B cell (primary cell): ENCODE results near the gene CREB5. TPM values are rescaled to one million over a fixed set of nuclear protein-coding genes. Genes with fewer than 3 reads are reported as not detected.

Source experiments
- ATAC-seq: fragments of 200-7000 bp; cut with Tn5 transposase; one replicate; pipeline ENCODE4 v1.10.0; 2021; ENCODE audit warnings: low read depth, mild to moderate bottlenecking, moderate number of reproducible peaks, moderate library complexity
- CTCF ChIA-PET: fragments of 350-600 bp; sonication (Branson Sonifier 250); formaldehyde crosslinking; loops from one replicate; lab custom pipeline; 2021; ENCODE audit warnings: antibody characterized with exemption, inconsistent platforms; lab: Charles Lee
- POLR2A ChIA-PET: fragments of 350-600 bp; sonication (Branson Sonifier 250); formaldehyde crosslinking; loops from one replicate; lab custom pipeline; 2021; ENCODE audit warnings: antibody characterized with exemption; lab: Charles Lee
- DNase-seq: peaks from one replicate; pipeline ENCODE4 v3.0.0; 2013
- H2AFZ ChIP-seq: 2 replicates; pipeline ENCODE4 v1.6.1; 2012; ENCODE audit warnings: mild to moderate bottlenecking, low read depth, low read length; ENCODE audit not compliant: insufficient read depth, poor library complexity, severe bottlenecking
- H3K27ac ChIP-seq, 2 donors: 1 replicate in 1 of 2; 2 replicates in 1 of 2; pipeline ENCODE4 v1.5.1; 2012 to 2013; ENCODE audit warnings: low read length in 2 of 2, mild to moderate bottlenecking in 2 of 2, moderate library complexity in 1 of 2
- H3K27me3 ChIP-seq, 4 experiments: fragments of 200-600 bp in 1 of 4; sonication (generic) in 1 of 4; replicated peaks in 1 of 4; 1 replicate in 2 of 4; 2 replicates in 2 of 4; pipeline versions ENCODE4 v1.6.1 to v1.7.0; 2013 to 2016; ENCODE audit warnings: low read length in 3 of 4, mild to moderate bottlenecking in 2 of 4, mixed read lengths in 1 of 4, moderate library complexity in 1 of 4; ENCODE audit not compliant: insufficient read depth in 4 of 4, control insufficient read depth in 3 of 4; ENCODE audit errors: control extremely low read depth in 1 of 4
- H3K36me3 ChIP-seq, 2 experiments: replicated peaks in 1 of 2; 1 replicate in 1 of 2; 2 replicates in 1 of 2; pipeline versions ENCODE4 v1.6.1 to v1.7.1; 2013; ENCODE audit warnings: low read length in 1 of 2; ENCODE audit not compliant: insufficient read depth in 2 of 2, control insufficient read depth in 1 of 2; ENCODE audit errors: control extremely low read depth in 1 of 2, extremely low read depth in 1 of 2
- H3K4me1 ChIP-seq, 2 donors: fragments of 200-600 bp in 1 of 2; sonication (generic) in 1 of 2; 1 replicate in 1 of 2; 2 replicates in 1 of 2; pipeline versions ENCODE4 v1.5.1 to v1.6.1; 2013 to 2017; ENCODE audit warnings: low read length in 2 of 2; ENCODE audit not compliant: control insufficient read depth in 2 of 2, insufficient read depth in 2 of 2
- H3K4me2 ChIP-seq: replicated peaks from 2 replicates; pipeline ENCODE3; 2012; ENCODE audit warnings: mild to moderate bottlenecking, low read depth, low read length; ENCODE audit not compliant: poor library complexity, severe bottlenecking
- H3K4me3 ChIP-seq, 5 experiments: fragments of 200-600 bp in 1 of 5; sonication (generic) in 1 of 5; 1 replicate in 3 of 5; 2 replicates in 2 of 5; pipeline versions ENCODE4 v1.5.1 to v1.7.0; 2011 to 2016; ENCODE audit warnings: low read length in 4 of 5, mild to moderate bottlenecking in 4 of 5, low read depth in 2 of 5, control low read depth in 1 of 5, moderate library complexity in 1 of 5; ENCODE audit not compliant: insufficient read depth in 1 of 5; ENCODE audit errors: control extremely low read depth in 1 of 5, extremely low read depth in 1 of 5
- H3K79me2 ChIP-seq: fragments of 200-600 bp; sonication (generic); one replicate; pipeline ENCODE4 v1.6.0; 2016; ENCODE audit warnings: low read length; ENCODE audit not compliant: control insufficient read depth, insufficient read depth
- H3K9ac ChIP-seq: fragments of 200-600 bp; sonication (generic); 2 replicates; pipeline ENCODE4 v1.6.1; 2017; ENCODE audit warnings: mild to moderate bottlenecking, low read length, moderate library complexity
- H3K9me3 ChIP-seq, 3 donors: one replicate each; pipeline versions ENCODE4 v1.6.1 to v1.7.1; 2013; ENCODE audit warnings: low read length in 2 of 3; ENCODE audit not compliant: control insufficient read depth in 2 of 3, insufficient read depth in 1 of 3; ENCODE audit errors: control extremely low read depth in 1 of 3
- H4K20me1 ChIP-seq: 2 replicates; pipeline ENCODE4 v1.6.0; 2012; ENCODE audit warnings: mild to moderate bottlenecking, low read length; ENCODE audit not compliant: insufficient read depth, control insufficient read depth, poor library complexity, severe bottlenecking
- H3K27ac Mint-ChIP-seq: one replicate; pipeline ENCODE4 v1.8.0; 2021; ENCODE audit warnings: mixed read lengths
- H3K27me3 Mint-ChIP-seq: one replicate; pipeline ENCODE4 v1.8.0; 2021; ENCODE audit warnings: mixed read lengths
- H3K4me1 Mint-ChIP-seq: one replicate; pipeline ENCODE4 v1.8.0; 2021; ENCODE audit warnings: mixed read lengths
- H3K4me3 Mint-ChIP-seq: one replicate; pipeline ENCODE4 v1.8.0; 2021; ENCODE audit warnings: mixed read lengths
- H3K9me3 Mint-ChIP-seq: one replicate; pipeline ENCODE4 v1.8.0; 2022; ENCODE audit warnings: mixed read lengths; ENCODE audit not compliant: insufficient read depth
- CTCF ChIP-seq: fragments of 200-600 bp; IDR thresholded peaks from one replicate; pipeline ENCODE4 v1.8.0; 2022; ENCODE audit warnings: antibody characterized with exemption, mild to moderate bottlenecking
- EZH2 ChIP-seq: IDR thresholded peaks from 2 replicates; pipeline ENCODE4 v1.6.1; 2012; ENCODE audit warnings: borderline replicate concordance, low read depth, mild to moderate bottlenecking, moderate library complexity, low read length; ENCODE audit not compliant: insufficient read depth, poor library complexity, severe bottlenecking
- WGBS: methylation state at CpG from one replicate; pipeline ENCODE4 v1.1.5; 2013; ENCODE audit warnings: missing lambda C conversion rate; ENCODE audit not compliant: insufficient coverage; 5-methylcytosine and 5-hydroxymethylcytosine counted together
- intact Hi-C: fragments of 100-400 bp; cut with micrococcal nuclease; formaldehyde crosslinking; loops from one replicate; pipeline ENCODE4 v1.10.0; 2022
- polyA plus RNA-seq: library from polyadenylated mRNA; depleted of rRNA; stranded (reverse); fragments of >200 nt; gene quantifications from 2 replicates; pipeline ENCODE4 v1.2.3, GENCODE V29; 2012
- total RNA-seq, 2 donors: library from RNA; stranded (reverse); fragments of 120-200 nt in 1 of 2; gene quantifications; 1 replicate in 1 of 2; 2 replicates in 1 of 2; pipeline versions ENCODE4 v1.2.3 to v1.2.4, GENCODE V29; 2013 to 2022

CREB5 gene
- total and polyA plus RNA-seq, 2 donors (not counting 1 experiment from before 2014, with no cell fraction given) = 0.05 to 0.95 TPM

DNA sequence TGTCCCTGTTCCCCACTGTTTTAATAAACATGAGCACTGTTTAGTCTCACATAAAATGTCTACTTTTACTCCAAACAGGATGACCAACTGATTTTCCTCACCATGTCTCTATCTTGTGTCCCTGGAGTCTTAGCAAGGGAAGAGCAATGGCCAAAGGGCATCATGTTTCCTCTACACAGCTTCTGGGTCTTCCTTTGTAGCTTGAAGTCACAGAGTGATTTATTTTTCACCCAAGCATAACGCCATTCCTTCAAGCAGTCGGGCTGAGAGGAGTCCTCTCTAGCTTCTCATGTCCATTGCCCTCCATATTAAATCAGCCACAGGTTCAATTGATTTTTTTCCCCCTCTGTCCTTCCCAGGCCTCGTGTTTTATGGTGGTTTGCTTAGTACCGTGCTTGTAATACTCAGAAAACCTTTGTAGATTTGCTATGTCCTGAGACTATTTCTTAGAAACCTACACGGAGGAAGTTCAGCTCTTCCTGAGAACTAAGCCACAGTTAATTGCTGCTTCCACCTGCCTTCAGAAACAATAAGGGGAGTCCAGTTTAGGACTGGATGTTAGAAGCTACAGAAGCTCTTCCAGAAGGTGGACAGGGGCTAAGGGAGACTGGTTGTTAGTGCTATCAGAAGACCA lies 178.8 kb downstream of the CREB5 start:
- H3K4me2 ChIP-seq = no peak overlapping the region
- no peak overlapping the region for H3K27ac ChIP-seq
- H3K27me3 ChIP-seq = no peaks in the 10 kb centered on the region
- no CpG with 5 or more reads among the region's 5 CpGs for WGBS
- ATAC-seq (no peak), DNase-seq (no peak)
- no peak for TF ChIP-seq CTCF
- no peak for TF ChIP-seq EZH2
- H3K9me3 ChIP-seq = no peaks in the 10 kb centered on the region
- CTCF ChIA-PET = interaction anchor here (1.5 kb wide), 1 partner anchor 38 kb away, joined by 3 read pairs; no protein-coding TSS in a partner anchor
- no peaks in the 10 kb centered on the region for H4K20me1 ChIP-seq
- H3K9ac ChIP-seq = no peak overlapping the region
- H2AFZ ChIP-seq = peak overlapping the region; percentile 29
- no peaks in the 10 kb centered on the region for H3K4me1 ChIP-seq
- intact Hi-C loops = no loop called here
- no peak overlapping the region for H3K4me3 ChIP-seq
- Mint-ChIP-seq H3K27ac (no peak overlapping the region), H3K9me3 (no peaks in the 10 kb centered on the region), H3K4me3 (no peak overlapping the region), H3K4me1 (peaks cover 2% of the 10 kb centered on the region), H3K27me3 (peaks cover 5% of the 10 kb centered on the region)
- POLR2A ChIA-PET = no interaction called here
- no peaks in the 10 kb centered on the region for H3K36me3 ChIP-seq
- no peaks in the 10 kb centered on the region for H3K79me2 ChIP-seq

DNA sequence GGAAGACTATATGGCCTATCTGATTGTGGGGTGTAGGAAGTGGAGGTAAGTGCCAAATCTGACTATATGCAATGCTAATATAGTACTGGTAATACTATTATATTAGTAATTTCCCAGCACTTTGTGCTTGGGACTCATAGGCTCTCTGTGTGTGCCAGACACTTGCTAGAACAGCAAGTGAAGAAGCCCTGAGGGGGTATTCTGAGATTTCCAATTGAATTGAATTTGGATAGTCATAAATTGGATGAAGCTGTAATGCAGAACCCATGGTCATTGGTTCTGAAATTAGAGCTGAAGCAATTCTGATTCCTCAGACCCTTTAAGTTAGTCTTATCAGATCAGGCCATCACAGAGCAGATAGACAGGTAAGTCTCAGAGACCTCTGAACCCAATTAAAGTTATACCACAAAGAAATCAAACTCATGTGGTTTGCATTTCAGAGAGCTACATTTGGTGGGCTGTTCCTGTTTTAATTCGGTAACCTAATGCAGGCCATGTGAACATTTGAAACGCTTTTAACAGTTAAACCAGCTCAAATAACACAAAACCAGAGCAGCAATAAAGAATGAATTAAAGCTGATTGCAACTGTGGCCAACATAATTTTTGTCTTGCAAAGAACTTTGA lies 179.5 kb downstream of the CREB5 start:
- DNase-seq (no peak), ATAC-seq (no peak)
- ChIA-PET POLR2A (no interaction called here), CTCF (interaction anchor here (1.5 kb wide), 1 partner anchor 37 kb away, joined by 3 read pairs; no protein-coding TSS in a partner anchor)
- H3K4me3 ChIP-seq = no peak overlapping the region
- intact Hi-C loops = no loop called here
- Mint-ChIP-seq H3K9me3 (no peaks in the 10 kb centered on the region), H3K4me1 (peaks cover 2% of the 10 kb centered on the region), H3K4me3 (no peak overlapping the region), H3K27me3 (peaks cover 4% of the 10 kb centered on the region), H3K27ac (no peak overlapping the region)
- H3K27ac ChIP-seq = no peak overlapping the region
- no peaks in the 10 kb centered on the region for H4K20me1 ChIP-seq
- H3K4me1 ChIP-seq = no peaks in the 10 kb centered on the region
- no peaks in the 10 kb centered on the region for H3K36me3 ChIP-seq
- no CpG with 5 or more reads among the region's 2 CpGs for WGBS
- H3K9ac ChIP-seq = no peak overlapping the region
- H2AFZ ChIP-seq = peak overlapping the region; percentile 29
- no peaks in the 10 kb centered on the region for H3K27me3 ChIP-seq
- no peaks in the 10 kb centered on the region for H3K79me2 ChIP-seq
- no peak overlapping the region for H3K4me2 ChIP-seq
- no peaks in the 10 kb centered on the region for H3K9me3 ChIP-seq
- TF ChIP-seq EZH2 (no peak), CTCF (no peak)
